Measurements from ENCODE around the gene ART3. TPM values are rescaled to one million over a fixed set of nuclear protein-coding genes. Genes with fewer than 3 reads are reported as not detected.

The ART3 gene
- total and polyA plus RNA-seq, 9 of the 15 experiments (the other 6 are each of a cell fraction or from before 2014, with no cell fraction given): 0.69 to 1.4 (median 1.1) TPM; not detected in 1

DNA sequence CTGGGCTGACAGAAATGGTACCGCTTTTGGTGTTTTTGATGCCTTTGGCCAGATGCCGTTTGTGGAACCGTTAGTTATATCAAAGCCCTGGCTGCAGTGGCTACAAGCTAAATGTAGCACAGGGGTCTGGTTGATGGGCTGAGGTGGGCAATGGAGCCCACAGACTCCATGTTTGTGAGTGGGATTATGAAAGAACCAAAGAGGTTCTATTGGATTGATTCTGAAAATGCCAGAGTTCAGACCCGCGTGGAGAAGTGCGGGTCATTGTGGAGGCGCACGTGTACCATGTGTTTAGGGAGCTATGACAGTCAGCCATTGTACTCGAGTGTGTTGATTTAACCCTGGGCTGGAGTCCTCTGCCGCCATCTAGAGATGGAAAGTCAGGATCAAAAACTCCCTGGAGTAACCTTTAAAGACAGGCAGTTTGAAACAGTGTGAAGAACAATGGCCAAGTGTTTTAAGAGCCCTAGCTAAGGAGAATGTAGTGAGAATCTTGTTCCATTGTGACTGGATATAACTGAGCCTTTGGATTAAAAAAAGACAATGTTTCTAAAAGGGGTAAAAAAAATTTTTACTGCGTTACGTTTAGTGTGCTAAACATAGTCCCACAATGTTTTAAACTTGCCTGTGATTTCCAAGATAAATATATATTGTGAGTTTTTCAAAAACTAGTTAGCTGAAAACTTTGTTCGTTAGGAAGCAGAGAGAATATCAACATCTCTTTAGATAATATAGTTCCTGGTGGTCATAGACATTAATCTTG is 12.7 kb downstream of the ART3 start (continued):
- TF ChIP-seq ZNF318 (IDR thresholded peaks at IDR 0.05; ENCODE audit: borderline replicate concordance in 1 of 2, low read depth in 1 of 2) (no peak), KLF16 (IDR thresholded peaks at IDR 0.05) (no peak), TAL1 (IDR thresholded peaks at IDR 0.05) (no peak), ZFPM2 (CRISPR knock-in tag; IDR thresholded peaks at IDR 0.05) (no peak), NFYB (IDR thresholded peaks at IDR 0.05; ENCODE audit: extremely low read depth, insufficient read length) (no peak), ZNF407 (IDR thresholded peaks at IDR 0.05; ENCODE audit: low read depth) (no peak), HDAC3 (IDR thresholded peaks at IDR 0.05; ENCODE audit: borderline replicate concordance, partially characterized antibody) (no peak), TCFL5 (CRISPR knock-in tag; conservative IDR thresholded peaks at IDR 0.05) (no peak), HDAC1 (IDR thresholded peaks at IDR 0.05) (peak in 1 of 2 experiments; percentile 79; a peak in 1 of 4 replicates), CBX1 (IDR thresholded peaks at IDR 0.05; ENCODE audit: low read depth) (no peak)
